GM12878 (cell line): ENCODE measurements around the gene FGFBP1. TPM values are rescaled to one million over a fixed set of nuclear protein-coding genes. Genes with fewer than 3 reads are reported as not detected.

Experiments used
- ATAC-seq: fragments of 200-7000 bp; cut with Tn5 transposase; 3 replicates; pipeline ENCODE4 v1.9.1; 2020; ENCODE audit warnings: mild to moderate bottlenecking, moderate library complexity
- BruUV-seq: library from RNA; stranded (reverse); fragments of 400-500 nt; replicated peaks from 2 replicates; lab custom pipeline; 2021; lab: Mats Ljungman, UMichigan
- CTCF ChIA-PET: fragments of 300-600 bp; sonication (Branson Sonifier 250); formaldehyde crosslinking; extraction: SDS; loops from one replicate; lab custom pipeline; 2021; ENCODE audit warnings: inconsistent platforms; lab: Yijun Ruan, JAX
- POLR2A ChIA-PET: fragments of 350-600 bp; formaldehyde crosslinking; extraction: SDS; loops from one replicate; lab custom pipeline; 2021; ENCODE audit warnings: inconsistent platforms; lab: Charles Lee
- RAD21 ChIA-PET: fragments of 300-600 bp; sonication (Branson Sonifier 250); formaldehyde crosslinking; loops from one replicate; lab custom pipeline; 2023; ENCODE audit warnings: antibody characterized with exemption; ENCODE audit not compliant: unreplicated experiment; lab: Charles Lee
- SMC1A ChIA-PET: fragments of 300-600 bp; sonication (Branson Sonifier 250); formaldehyde crosslinking; loops from one replicate; lab custom pipeline; 2023; ENCODE audit not compliant: unreplicated experiment, uncharacterized antibody; lab: Charles Lee
- DNase-seq: peaks from one replicate; pipeline ENCODE4 v3.0.0-alpha.2; 2011; ENCODE audit warnings: low read depth, low spot score
- FAIRE-seq: peaks from 3 replicates; lab custom pipeline; 2011; peaks lifted over from hg19 to GRCh38; lab: Jason Lieb, UNC
- H2AFZ ChIP-seq: 2 replicates; pipeline ENCODE4 v1.6.0; 2011; ENCODE audit warnings: low read depth, low read length, control low read depth; ENCODE audit not compliant: control insufficient read depth
- H3K27ac ChIP-seq: 2 replicates; pipeline ENCODE4 v1.5.1; 2011; ENCODE audit warnings: control low read depth; ENCODE audit not compliant: control insufficient read depth, insufficient read depth
- H3K27me3 ChIP-seq, 2 experiments: replicated peaks in 1 of 2; 2 replicates each; pipeline versions ENCODE4 v1.6.0 to v1.6.1; 2011; ENCODE audit warnings: low read length in 1 of 2; ENCODE audit not compliant: control insufficient read depth in 2 of 2, insufficient read depth in 2 of 2
- H3K36me3 ChIP-seq, 2 experiments: 2 replicates each; pipeline ENCODE4 v1.5.1; 2011; ENCODE audit warnings: low read length in 1 of 2; ENCODE audit not compliant: control insufficient read depth in 2 of 2, insufficient read depth in 2 of 2
- H3K4me1 ChIP-seq: 2 replicates; pipeline ENCODE4 v1.6.1; 2011; ENCODE audit warnings: mild to moderate bottlenecking, low read length, moderate library complexity, mixed read lengths; ENCODE audit not compliant: control insufficient read depth, insufficient read depth
- H3K4me2 ChIP-seq: 2 replicates; pipeline ENCODE4 v1.6.0; 2011; ENCODE audit warnings: control low read depth; ENCODE audit not compliant: control insufficient read depth, insufficient read depth
- H3K4me3 ChIP-seq: fragments of 200-600 bp; sonication (generic); 2 replicates; pipeline ENCODE4 v1.5.1; 2016
- H3K79me2 ChIP-seq: 2 replicates; pipeline ENCODE4 v1.6.0; 2011; ENCODE audit warnings: low read length; ENCODE audit not compliant: control insufficient read depth, insufficient read depth
- H3K9ac ChIP-seq: 2 replicates; pipeline ENCODE4 v1.8.0; 2011; ENCODE audit warnings: low read length, control low read depth, mixed read lengths; ENCODE audit not compliant: control insufficient read depth, insufficient read depth
- H3K9me3 ChIP-seq: replicated peaks from 3 replicates; pipeline ENCODE4 v1.5.1; 2011; ENCODE audit warnings: mild to moderate bottlenecking, low read length; ENCODE audit not compliant: control insufficient read depth, insufficient read depth
- H4K20me1 ChIP-seq: 2 replicates; pipeline ENCODE4 v1.6.0; 2011; ENCODE audit not compliant: control insufficient read depth, insufficient read depth
- E2F8 ChIP-seq: fragments of 450-650 bp; IDR thresholded peaks from 2 replicates; pipeline ENCODE4 v1.6.1; 2018; ENCODE audit warnings: mild to moderate bottlenecking, low read depth, moderate library complexity; ENCODE audit not compliant: partially characterized antibody
- FOXM1 ChIP-seq: IDR thresholded peaks from 2 replicates; pipeline ENCODE4 v1.6.1; 2012; ENCODE audit warnings: low read depth, mild to moderate bottlenecking, inconsistent platforms, low read length, moderate library complexity
- HDAC2 ChIP-seq: fragments of 200-600 bp; sonication (generic); IDR thresholded peaks from 2 replicates; pipeline ENCODE4 v1.6.1; 2017
- KAT2A ChIP-seq: conservative IDR thresholded peaks from 2 replicates; pipeline ENCODE4 v1.6.1; 2011; ENCODE audit warnings: low read depth, low read length; ENCODE audit not compliant: control insufficient read depth
- MAX ChIP-seq: IDR thresholded peaks from 2 replicates; pipeline ENCODE4 v1.6.1; 2012; ENCODE audit warnings: low read depth, low read length, improper control_type of control experiment
- NFIC ChIP-seq: IDR thresholded peaks from 2 replicates; pipeline ENCODE4 v1.6.1; 2012; ENCODE audit warnings: low read depth, mild to moderate bottlenecking, inconsistent platforms, low read length, moderate library complexity
- PAX8 ChIP-seq: fragments of 450-650 bp; IDR thresholded peaks from 2 replicates; pipeline ENCODE4 v1.6.1; 2017; ENCODE audit warnings: mild to moderate bottlenecking, moderate library complexity
- RBBP5 ChIP-seq: fragments of 200-600 bp; sonication (generic); conservative IDR thresholded peaks from 2 replicates; pipeline ENCODE4 v1.6.1; 2016
- RUNX3 ChIP-seq: IDR thresholded peaks from 2 replicates; pipeline ENCODE4 v1.6.1; 2012; ENCODE audit warnings: low read length, inconsistent platforms
- STAT3 ChIP-seq: IDR thresholded peaks from 2 replicates; pipeline ENCODE4 v1.6.1; 2011; ENCODE audit warnings: low read depth, low read length, improper control_type of control experiment
- SUZ12 ChIP-seq: fragments of 200-600 bp; sonication (generic); IDR thresholded peaks from one replicate; pipeline ENCODE4 v1.6.1; 2018; ENCODE audit warnings: antibody characterized with exemption, mild to moderate bottlenecking; ENCODE audit not compliant: unreplicated experiment
- TAF1 ChIP-seq: IDR thresholded peaks from 2 replicates; pipeline ENCODE4 v1.6.1; 2011; ENCODE audit warnings: mild to moderate bottlenecking, low read depth, low read length, borderline replicate concordance
- ZNF207 ChIP-seq: fragments of 450-650 bp; IDR thresholded peaks from 2 replicates; pipeline ENCODE4 v1.6.1; 2014; ENCODE audit warnings: antibody characterized with exemption, mild to moderate bottlenecking, borderline replicate concordance
- WGBS: methylation state at CpG from one replicate; pipeline ENCODE4 v1.1.6; 2016; ENCODE audit warnings: low lambda C conversion rate; ENCODE audit not compliant: insufficient replicate concordance, insufficient coverage; ENCODE audit errors: missing lambda C conversion rate; 5-methylcytosine and 5-hydroxymethylcytosine counted together
- in situ Hi-C: fragments of 300-500 bp; cut with MboI; formaldehyde crosslinking; loops from 9 replicates; pipeline ENCODE4 v1.14.3; 2018; ENCODE audit warnings: mixed read lengths
- intact Hi-C: fragments of 100-400 bp; cut with micrococcal nuclease; formaldehyde crosslinking; loops from one replicate; pipeline ENCODE4 v1.14.2; 2022; ENCODE audit not compliant: unreplicated experiment
- polyA plus RNA-seq, 11 experiments: library from polyadenylated mRNA; depleted of rRNA in 4 of 11; unstranded in 6 of 11; stranded (reverse) in 5 of 11; fragments of >200 nt; fragmentation: Nextera tagmentation in 4 of 11; fragmentation: Illumina TruSeq in 1 of 11; extraction: Ambion mirVana in 4 of 11; extraction: Trizol in 1 of 11; gene quantifications; 1 replicate in 1 of 11; 2 replicates in 10 of 11; pipeline versions ENCODE4 v1.2.1 to v1.2.3, GENCODE V29; 2011 to 2016; ENCODE audit warnings: inconsistent platforms in 2 of 11, missing spikeins in 2 of 11, low read depth in 1 of 11
- total RNA-seq, 4 experiments: library from RNA; depleted of rRNA in 3 of 4; stranded (reverse); fragments of >200 nt in 3 of 4; fragmentation: Illumina TruSeq in 1 of 4; extraction: Trizol in 1 of 4; gene quantifications; 2 replicates each; pipeline versions ENCODE4 v1.2.1 to v1.2.3, GENCODE V29; 2013 to 2021

Gene FGFBP1
- total and polyA plus RNA-seq, 10 of the 15 experiments (the other 5 are each of a cell fraction or from before 2014, with no cell fraction given) = 0.09 to 0.11 (median 0.09) TPM; not detected in 7

- 53% methylated on average over 3 of the region's 3 CpGs for WGBS
Observed at GRCh38 chr4:15925830-15926229, 12.7 kb downstream of the FGFBP1 start.

More at GRCh38 chr4:15925830-15926229, 12.7 kb downstream of the FGFBP1 start:
- no peaks in the 10 kb centered on the region for H3K36me3 ChIP-seq
- intact Hi-C loops = no loop called here
- ChIA-PET RAD21 (no interaction called here), CTCF (no interaction called here), POLR2A (no interaction called here), SMC1A (interaction anchor here (0.6 to 1.2 kb wide), 2 partner anchors 8 to 23 kb away, joined by 3 read pairs; no protein-coding TSS in a partner anchor)
- peaks cover 0 to 2% of the 10 kb centered on the region in 2 experiments; a peak in 2 of 4 replicates for H3K27me3 ChIP-seq
- H2AFZ ChIP-seq = no peak overlapping the region
- no peak overlapping the region for H3K4me2 ChIP-seq
- no peaks in the 10 kb centered on the region for H3K79me2 ChIP-seq
- H3K9me3 ChIP-seq = no peaks in the 10 kb centered on the region
- TF ChIP-seq SUZ12 (no peak), STAT3 (no peak), ZNF207 (no peak), RBBP5 (no peak), NFIC (no peak), HDAC2 (no peak), TAF1 (no peak), MAX (no peak), RUNX3 (no peak), PAX8 (no peak), FOXM1 (no peak), E2F8 (no peak), KAT2A (no peak)
- FAIRE-seq (no peak), DNase-seq (no peak), ATAC-seq (no peak)
- H3K4me1 ChIP-seq = no peaks in the 10 kb centered on the region
- no peak overlapping the region for H3K9ac ChIP-seq
- in situ Hi-C loops = no loop called here
- no peak overlapping the region for H3K27ac ChIP-seq
- H4K20me1 ChIP-seq = no peaks in the 10 kb centered on the region
- no TSS peak for BruUV-seq
- no peak overlapping the region for H3K4me3 ChIP-seq
